Measurements from ENCODE around the gene ADAMTS14.

- no peak for TF ChIP-seq CTCF (IDR thresholded peaks at IDR 0.05; ENCODE audit: borderline replicate concordance, extremely low read depth, low read length, poor library complexity, severe bottlenecking)
- no peak for TF ChIP-seq EZH2 (IDR thresholded peaks at IDR 0.05; ENCODE audit: borderline replicate concordance, low read depth, low read length, severe bottlenecking)
Measured at GRCh38 chr10:70784016-70784415, 111.7 kb downstream of the ADAMTS14 start.
